A204.1 (cell line): ENCODE data around the gene DNAH17.

Experiments used
- FAIRE-seq: peaks from 2 replicates; lab custom pipeline; 2012; peaks lifted over from hg19 to GRCh38; lab: Jason Lieb, UNC

Gene DNAH17

GRCh38 chr17:78577296-78577695, at the start of gene DNAH17:
TSS of gene DNAH17 (minus strand) at chr17:78577396. CDS start at chr17:78575057, 2,339 bp downstream.
- no peak for FAIRE-seq

DNA sequence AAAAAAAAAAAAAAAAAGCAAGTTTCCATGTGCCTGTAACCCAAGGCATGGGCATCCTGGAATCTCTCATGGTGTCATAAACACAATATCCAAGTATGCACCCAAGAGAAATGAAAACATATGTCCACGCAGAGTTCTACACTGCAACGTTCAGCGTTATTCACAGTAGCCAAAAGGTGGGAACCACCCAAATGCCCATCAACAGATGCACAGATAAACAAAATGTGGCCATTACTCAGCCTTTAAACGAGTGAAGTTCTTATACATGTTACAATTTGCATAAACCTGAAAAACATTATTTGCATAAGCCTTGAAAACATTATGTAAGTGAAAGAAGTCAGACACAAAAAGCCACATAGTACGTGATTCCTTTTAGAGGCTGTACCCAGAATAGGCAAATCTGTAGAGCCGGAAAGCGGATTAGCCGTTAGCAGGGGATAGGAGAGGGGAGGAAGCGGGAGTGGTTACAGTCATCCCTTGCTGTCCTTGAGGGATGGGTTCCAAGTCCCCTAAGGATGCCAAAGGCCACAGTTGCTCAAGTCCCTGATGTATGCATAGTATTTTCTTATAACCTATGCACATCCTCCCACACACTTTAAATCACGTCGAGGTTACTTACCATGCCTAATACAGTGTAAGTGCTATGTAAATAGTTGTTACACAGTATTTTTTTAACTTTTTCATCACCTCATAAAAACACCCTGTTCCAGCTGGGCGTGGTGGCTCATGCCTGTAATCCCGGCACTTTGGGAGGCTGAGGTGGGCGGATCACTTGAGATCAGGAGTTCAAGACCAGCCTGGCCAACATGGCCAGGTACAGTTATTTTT, 47.3 kb upstream of the DNAH17 start:
- no peak for FAIRE-seq

- no peak for FAIRE-seq
Measured at GRCh38 chr17:78623541-78623940, 46.3 kb upstream of the DNAH17 start.

DNA sequence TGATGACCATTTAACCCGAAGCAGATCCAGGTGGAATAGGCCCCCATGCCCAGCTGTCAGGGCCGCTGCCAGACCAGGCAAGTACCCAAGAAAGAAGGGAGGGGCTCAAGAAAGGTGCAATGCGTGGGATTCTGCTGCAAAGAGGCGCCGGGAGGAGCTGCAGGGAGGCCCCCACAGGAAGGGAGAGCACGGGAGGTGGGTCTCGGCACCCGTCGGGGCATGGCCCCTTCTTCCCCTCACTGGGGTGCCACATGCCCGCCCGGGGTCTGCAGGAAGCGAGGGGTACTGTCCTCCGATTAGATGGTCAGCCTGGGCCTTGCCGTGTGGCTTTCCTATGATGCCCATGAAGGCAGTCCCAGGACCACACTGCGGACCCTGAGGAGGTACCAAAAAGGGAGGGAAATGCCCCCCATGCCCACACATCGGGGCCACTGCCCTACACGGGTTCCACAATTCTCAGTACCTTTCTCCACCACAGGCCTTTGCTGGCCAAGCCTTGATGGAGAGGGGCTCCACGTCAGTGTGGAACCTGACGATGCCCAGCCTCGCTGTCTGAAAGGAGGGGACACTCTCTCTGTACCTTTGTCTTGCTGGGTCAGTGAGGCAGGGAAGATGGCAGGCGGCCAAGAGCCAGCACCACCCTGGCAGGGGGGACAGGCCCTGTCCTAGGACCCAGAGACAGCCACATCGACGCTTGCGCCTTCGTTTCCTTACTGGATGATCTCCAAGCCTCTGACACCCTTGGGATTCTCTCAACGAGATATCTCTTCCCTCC, 45.5 kb upstream of the DNAH17 start:
- FAIRE-seq: no peak

- no peak for FAIRE-seq
Measured at GRCh38 chr17:78621720-78622490, 44.7 kb upstream of the DNAH17 start.

GRCh38 chr17:78620099-78620498, 42.9 kb upstream of the DNAH17 start:
- FAIRE-seq: no peak

DNA sequence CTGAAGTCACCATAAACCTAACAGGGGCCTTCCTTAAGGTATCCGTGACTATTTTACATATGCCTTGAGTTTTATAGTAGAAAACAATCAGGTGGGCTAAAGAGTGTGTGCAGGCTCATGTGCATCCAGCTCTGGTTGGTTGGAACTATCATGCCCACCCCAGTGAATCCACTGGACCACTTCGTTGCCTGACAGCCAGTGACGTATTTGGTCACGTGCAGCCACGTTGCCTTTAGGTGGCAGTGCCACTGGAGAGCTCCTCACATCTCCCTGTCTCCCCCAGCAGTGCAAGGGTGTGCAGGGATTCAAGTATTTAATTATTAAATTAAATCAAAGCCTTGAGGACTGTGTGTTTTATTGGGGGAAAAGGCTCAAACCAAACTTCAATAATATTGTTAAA, 42.1 kb upstream of the DNAH17 start:
- no peak for FAIRE-seq

DNA sequence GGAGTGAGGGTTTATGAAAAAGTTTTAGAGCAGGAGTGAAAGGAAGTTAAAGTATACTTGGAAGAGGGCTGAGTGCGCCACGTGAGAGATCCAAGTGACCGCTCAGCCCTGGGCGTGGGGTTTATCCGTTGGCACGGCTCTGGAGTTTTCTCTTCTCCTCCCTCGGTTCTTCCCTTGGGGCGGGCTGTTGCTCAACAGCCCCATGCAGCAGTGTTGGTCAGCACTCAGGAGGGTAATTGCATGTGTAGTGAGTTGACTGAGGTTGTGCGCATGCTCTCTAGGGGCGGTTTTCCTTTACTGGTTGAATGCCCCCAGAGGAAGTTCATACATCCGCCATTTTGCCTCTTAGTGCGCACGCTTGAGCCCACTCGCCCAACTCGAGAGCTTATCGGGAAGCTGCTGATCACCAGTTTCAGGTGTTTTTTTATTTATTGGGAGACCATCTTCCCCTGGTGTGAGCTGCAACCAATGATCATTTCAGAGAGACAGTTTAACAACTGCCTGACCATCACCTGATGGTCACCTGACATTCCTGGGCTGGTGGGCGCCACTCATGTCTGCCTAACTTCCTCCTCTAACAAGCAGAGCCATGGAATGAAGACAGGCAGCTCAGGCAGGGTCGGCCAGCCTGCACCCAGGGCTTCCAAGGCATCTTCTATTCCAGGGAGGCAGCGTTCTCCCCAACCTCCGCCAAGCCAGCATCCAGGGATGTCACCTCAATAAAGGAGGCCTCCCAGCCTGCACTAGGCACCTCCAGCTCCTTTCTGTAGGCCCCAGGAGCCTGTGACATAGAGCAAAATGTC, 41.3 kb upstream of the DNAH17 start:
- no peak for FAIRE-seq

DNA sequence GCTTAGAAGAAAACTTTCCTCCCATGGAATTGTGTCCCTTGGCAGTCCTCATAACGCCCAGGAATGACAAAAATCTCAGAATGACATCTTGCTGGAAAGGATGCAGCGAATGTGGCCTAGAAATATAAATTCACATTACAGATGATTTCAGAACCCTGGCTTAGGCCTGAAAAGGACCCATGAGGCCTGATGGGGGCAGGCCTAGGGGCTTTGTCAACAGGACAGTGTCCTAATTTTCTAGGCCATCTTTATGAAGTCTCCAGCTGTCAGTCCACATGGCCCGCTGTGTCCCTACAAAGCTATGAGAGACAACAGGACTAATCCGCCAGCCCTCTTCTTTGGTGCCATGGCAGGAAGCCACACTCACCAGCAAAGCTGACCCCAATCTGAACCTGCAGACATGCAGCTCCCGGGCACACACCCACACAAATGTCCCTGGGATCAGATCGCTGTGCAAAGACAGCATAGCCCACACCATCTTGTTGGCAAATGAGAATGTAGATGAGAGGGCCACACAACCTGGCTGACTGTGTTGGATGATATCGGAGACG, 40.4 kb upstream of the DNAH17 start:
- FAIRE-seq: no peak

- no peak for FAIRE-seq
Measured at GRCh38 chr17:78616946-78617345, 39.8 kb upstream of the DNAH17 start.

DNA sequence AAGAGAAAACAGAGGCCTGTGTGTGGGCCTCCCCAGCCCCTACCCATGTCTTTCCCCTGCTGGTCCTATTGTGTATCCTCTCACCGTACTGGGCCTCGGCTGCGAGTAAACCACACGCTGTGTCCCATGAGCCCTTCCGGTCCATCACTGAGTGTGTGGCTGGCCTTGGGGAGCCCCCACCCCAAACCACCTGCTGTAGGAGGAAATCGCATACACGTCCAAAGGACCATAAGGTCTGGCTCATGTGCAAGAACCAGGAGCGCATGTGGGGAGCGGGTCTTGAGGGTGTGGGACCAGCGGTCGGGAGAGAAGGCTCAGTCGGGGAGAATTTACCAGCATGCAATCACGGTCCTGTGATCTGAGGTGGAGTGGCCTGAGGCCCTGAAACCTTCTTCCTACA, 38.4 kb upstream of the DNAH17 start:
- no peak for FAIRE-seq

GRCh38 chr17:78613416-78613815, 36.2 kb upstream of the DNAH17 start:
- no peak for FAIRE-seq

DNA sequence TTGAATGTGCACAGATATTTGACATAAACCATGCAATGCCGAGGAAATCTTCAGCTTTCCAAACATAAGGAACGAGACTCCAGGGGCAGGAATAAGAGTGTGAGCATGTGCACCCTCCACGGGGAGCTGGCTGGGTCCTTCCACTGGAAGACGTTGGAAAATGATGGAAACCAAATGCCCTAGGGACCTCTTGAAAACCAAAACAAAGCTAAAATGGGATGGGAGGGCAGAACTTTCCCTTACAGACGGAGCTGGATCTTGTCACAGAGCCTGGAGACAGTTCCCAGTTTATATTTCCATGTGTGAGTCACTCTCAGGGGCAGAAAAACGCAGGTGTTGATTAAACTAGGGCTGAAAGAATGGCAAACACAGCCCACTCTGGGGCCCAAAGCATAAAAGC, 34.4 kb upstream of the DNAH17 start:
- no peak for FAIRE-seq

- no peak for FAIRE-seq
Measured at GRCh38 chr17:78610951-78611511, 33.8 kb upstream of the DNAH17 start.

GRCh38 chr17:78609191-78609641, 32.0 kb upstream of the DNAH17 start:
- FAIRE-seq: no peak

GRCh38 chr17:78608804-78609186, 31.6 kb upstream of the DNAH17 start:
- no peak for FAIRE-seq

DNA sequence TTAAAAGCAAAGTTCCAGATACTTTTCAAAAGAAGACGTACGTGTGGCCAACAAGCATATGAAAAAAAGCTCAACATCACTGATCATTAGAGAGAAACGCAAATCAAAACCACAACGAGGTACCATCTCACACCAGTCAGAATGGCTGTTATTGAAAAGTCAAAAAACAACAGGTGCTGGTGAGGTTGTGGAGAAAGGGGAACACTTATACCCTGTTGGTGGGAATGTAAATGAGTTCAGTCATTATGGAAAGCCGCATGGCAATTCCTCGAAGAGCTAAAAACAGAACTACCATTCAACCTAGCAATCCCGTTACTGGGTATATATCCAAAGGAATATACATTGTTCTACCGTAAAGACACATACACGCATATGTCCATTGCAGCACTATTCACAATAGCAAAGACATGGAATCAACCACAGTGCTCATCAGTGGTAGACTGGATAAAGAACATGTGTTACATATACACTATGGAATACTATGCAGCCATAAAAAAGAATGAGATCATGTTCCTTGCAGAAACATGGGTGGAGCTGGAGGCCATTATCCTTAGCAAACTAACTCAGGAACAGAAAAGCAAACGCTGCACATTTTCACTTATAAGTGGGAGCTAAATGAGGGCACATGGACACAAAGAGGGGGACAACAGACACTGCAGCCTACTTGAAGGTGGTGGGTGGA, 31.1 kb upstream of the DNAH17 start:
- FAIRE-seq: no peak

- no peak for FAIRE-seq
Measured at GRCh38 chr17:78607038-78607437, 29.8 kb upstream of the DNAH17 start.

- no peak for FAIRE-seq
Measured at GRCh38 chr17:78605886-78606285, 28.7 kb upstream of the DNAH17 start.

DNA sequence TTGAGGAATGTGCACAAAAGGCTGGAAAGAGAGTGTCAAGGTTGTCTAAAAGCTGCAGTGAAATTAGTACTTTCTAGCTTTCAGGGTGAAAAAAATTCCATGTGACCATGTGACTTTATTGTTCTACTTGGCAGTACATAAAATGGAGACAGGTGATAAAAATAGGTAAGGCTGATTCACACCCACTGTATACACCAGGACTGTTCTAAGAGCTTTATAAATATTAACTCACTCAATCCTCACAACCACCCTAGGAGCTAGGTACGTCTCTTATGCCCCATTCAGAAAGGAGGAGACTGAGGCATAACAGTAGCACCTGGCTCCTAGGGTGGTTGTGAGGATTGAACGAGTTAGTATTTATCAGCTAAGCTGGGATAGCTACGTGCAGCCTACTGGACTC, 28.2 kb upstream of the DNAH17 start:
- no peak for FAIRE-seq

- no peak for FAIRE-seq
Measured at GRCh38 chr17:78602246-78602645, 25.1 kb upstream of the DNAH17 start.
